BLaER1 treated with 17β-estradiol and CSF1 and Interleukin-3, amounts not matched to agents 10 nM and 100 nM (cell line): ENCODE results near the gene EXOC1.
A peak's percentile ranks its signal among the peaks of the same experiment; 100 is the strongest.

Experiments
- H3K27ac ChIP-seq, 11 experiments: shearing (Covaris generic); formaldehyde crosslinking; 2 replicates each; pipeline ENCODE4 v1.8.1; 2022
- H3K27me3 ChIP-seq, 11 experiments: shearing (Covaris generic); formaldehyde crosslinking; 2 replicates each; pipeline ENCODE4 v1.8.1; 2022
- H3K36me3 ChIP-seq, 11 experiments: shearing (Covaris generic); formaldehyde crosslinking; 2 replicates each; pipeline ENCODE4 v1.8.1; 2022
- H3K4me1 ChIP-seq, 10 experiments: shearing (Covaris generic); formaldehyde crosslinking; 2 replicates each; pipeline ENCODE4 v1.8.1; 2022
- H3K4me2 ChIP-seq, 11 experiments: shearing (Covaris generic); formaldehyde crosslinking; 2 replicates each; pipeline ENCODE4 v1.8.1; 2022
- H3K4me3 ChIP-seq, 10 experiments: shearing (Covaris generic); formaldehyde crosslinking; 2 replicates each; pipeline ENCODE4 v1.8.1; 2022
- H3K9ac ChIP-seq, 11 experiments: shearing (Covaris generic); formaldehyde crosslinking; 2 replicates each; pipeline ENCODE4 v1.8.1; 2022
- H3K9me3 ChIP-seq, 11 experiments: shearing (Covaris generic); formaldehyde crosslinking; replicated peaks in 1 of 11; 2 replicates each; pipeline ENCODE4 v1.8.1; 2022
- H4K20me1 ChIP-seq, 11 experiments: shearing (Covaris generic); formaldehyde crosslinking; 2 replicates each; pipeline ENCODE4 v1.8.1; 2022
- Cebpa-rat ChIP-seq, 11 experiments: shearing (Covaris generic); IDR thresholded peaks; 2 replicates each; pipeline ENCODE4 v1.8.1; 2022

EXOC1 gene

DNA sequence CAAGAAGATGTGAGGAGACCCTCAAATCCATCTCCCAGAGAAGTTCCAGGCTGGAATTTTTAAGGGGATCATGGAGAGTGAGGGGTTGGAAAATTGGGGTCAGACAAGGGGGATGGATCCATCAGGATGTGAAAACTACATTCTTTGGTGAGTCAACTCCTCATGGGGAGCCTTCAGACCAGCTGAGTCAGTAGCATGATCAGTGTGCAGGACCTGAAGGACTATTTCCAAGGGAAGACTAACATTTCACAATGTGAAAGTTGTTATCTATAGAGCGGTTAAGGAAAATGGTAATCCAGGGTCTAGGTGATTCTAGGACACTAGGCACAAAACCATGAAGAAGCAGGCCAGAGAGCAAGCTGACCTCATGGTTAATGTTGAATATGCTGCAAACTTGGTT, 56.7 kb downstream of the EXOC1 start:
- TF ChIP-seq Cebpa-rat (IDR thresholded peaks at IDR 0.05) = no peak
- H4K20me1 ChIP-seq = no peaks in the 10 kb centered on the region
- H3K27me3 ChIP-seq = no peaks in the 10 kb centered on the region

DNA sequence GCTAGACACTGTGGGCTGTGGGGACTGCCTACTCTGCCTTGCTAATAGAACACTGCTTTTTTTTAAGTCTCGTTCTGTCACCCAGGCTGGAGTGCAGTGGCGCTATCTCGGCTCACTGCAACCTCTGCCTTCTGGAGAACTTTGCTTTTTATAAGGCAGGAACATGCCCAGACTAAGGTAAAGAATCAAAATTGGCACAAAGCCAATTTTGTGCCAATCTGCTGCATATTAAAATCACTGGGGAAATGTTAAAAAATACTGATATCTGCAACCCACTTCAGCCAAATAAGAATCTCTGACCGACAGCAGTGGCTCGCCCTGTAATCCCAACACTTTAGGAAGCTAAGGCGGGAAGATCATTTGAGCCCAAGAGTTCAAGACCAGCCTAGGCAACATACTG, 58.8 kb downstream of the EXOC1 start:
- H3K9me3 ChIP-seq = 0 out of 22 replicates have a peak, but pooled peaks cover 0 to 5% (median 0%) of the 10 kb centered on the region in 11 experiments
- H3K4me3 ChIP-seq = no peak overlapping the region
- peaks cover 0 to 5% (median 0%) of the 10 kb centered on the region in 11 experiments; a peak in 2 of 22 replicates for H3K36me3 ChIP-seq
- no peak overlapping the region for H3K4me2 ChIP-seq
- H4K20me1 ChIP-seq = no peaks in the 10 kb centered on the region
- no peak overlapping the region for H3K9ac ChIP-seq
- H3K27ac ChIP-seq = no peak overlapping the region
- no peaks in the 10 kb centered on the region for H3K27me3 ChIP-seq
- H3K4me1 ChIP-seq = peaks cover 0 to 6% (median 0%) of the 10 kb centered on the region in 10 experiments; a peak in 1 of 20 replicates
- TF ChIP-seq Cebpa-rat (IDR thresholded peaks at IDR 0.05) = no peak

More for the DNA sequence above, 56.7 kb downstream of the EXOC1 start:
- peaks cover 0 to 14% (median 0%) of the 10 kb centered on the region in 11 experiments; a peak in 6 of 22 replicates for H3K9me3 ChIP-seq
- H3K4me3 ChIP-seq = no peak overlapping the region
- no peak overlapping the region for H3K27ac ChIP-seq
- H3K9ac ChIP-seq = no peak overlapping the region
- H3K4me2 ChIP-seq = no peak overlapping the region
- H3K4me1 ChIP-seq = peaks cover 0 to 15% (median 0%) of the 10 kb centered on the region in 10 experiments; a peak in 2 of 20 replicates
- peaks cover 4 to 23% (median 15%) of the 10 kb centered on the region in 11 experiments; a peak in 19 of 22 replicates for H3K36me3 ChIP-seq

DNA sequence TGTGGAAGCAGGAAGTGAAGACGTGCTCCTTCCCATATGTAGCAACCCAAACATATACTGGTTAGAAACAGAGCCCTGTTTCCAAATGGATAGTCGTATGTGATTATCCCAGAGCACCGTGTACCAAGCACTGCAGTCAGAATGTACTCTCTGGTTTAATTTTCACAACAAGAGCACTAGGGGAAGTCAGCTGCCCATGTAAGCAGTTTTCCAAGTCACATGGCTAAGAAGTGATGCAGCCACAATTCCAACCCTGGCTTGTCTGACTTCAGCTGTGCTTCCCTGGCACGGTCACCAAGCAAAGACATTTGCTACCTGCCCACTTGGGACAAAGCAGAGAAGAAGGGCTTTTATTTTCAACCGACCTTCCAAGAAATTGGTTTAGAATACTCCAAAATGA, 67.1 kb downstream of the EXOC1 start:
- H3K27ac ChIP-seq = peak overlapping the region in 3 of 11 experiments; percentile 52 to 76 (median 71); a peak in 5 of 22 replicates
- no peaks in the 10 kb centered on the region for H3K27me3 ChIP-seq
- no peaks in the 10 kb centered on the region for H3K9me3 ChIP-seq
- no peak overlapping the region for H3K4me3 ChIP-seq
- peaks cover 0 to 24% (median 0%) of the 10 kb centered on the region in 10 experiments; a peak in 6 of 20 replicates for H3K4me1 ChIP-seq
- TF ChIP-seq Cebpa-rat (IDR thresholded peaks at IDR 0.05) = no peak
- H3K4me2 ChIP-seq = peak overlapping the region in 3 of 11 experiments; percentile 43 to 75 (median 63); a peak in 6 of 22 replicates
- H3K9ac ChIP-seq = peak overlapping the region in 1 of 11 experiments; percentile 55; a peak in 1 of 22 replicates
- H3K36me3 ChIP-seq = no peaks in the 10 kb centered on the region
- no peaks in the 10 kb centered on the region for H4K20me1 ChIP-seq

DNA sequence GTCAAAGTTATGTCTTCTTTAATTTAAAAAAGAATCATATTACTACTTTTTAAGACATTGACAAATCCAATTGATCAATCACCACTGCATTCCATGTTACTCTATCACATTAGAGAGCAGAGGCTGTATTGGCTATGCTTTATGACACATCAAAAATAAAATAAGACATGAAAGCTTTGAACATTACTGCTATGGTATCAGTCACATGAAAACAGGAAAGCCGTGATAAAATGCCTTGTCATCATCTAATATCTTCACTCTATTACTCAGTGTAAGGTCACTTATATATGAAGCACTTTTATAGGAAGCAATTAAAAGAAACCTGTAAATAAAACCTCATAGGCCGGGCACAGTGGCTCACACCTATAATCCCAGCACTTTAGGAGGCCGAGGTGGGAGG, 67.6 kb downstream of the EXOC1 start:
- Histone ChIP-seq H3K4me3 (no peak overlapping the region), H3K4me2 (peak overlapping the region in 3 of 11 experiments; percentile 43 to 75 (median 63); a peak in 6 of 22 replicates), H4K20me1 (no peaks in the 10 kb centered on the region), H3K9ac (0 out of 22 replicates have a peak overlapping the region, but pooled peaks of 1 of the 11 experiments have one; percentile 20), H3K27me3 (no peaks in the 10 kb centered on the region), H3K4me1 (peaks cover 0 to 24% (median 0%) of the 10 kb centered on the region in 10 experiments; a peak in 6 of 20 replicates), H3K9me3 (no peaks in the 10 kb centered on the region), H3K36me3 (no peaks in the 10 kb centered on the region), H3K27ac (peak overlapping the region in 3 of 11 experiments; percentile 52 to 76 (median 71); a peak in 5 of 22 replicates)
- TF ChIP-seq Cebpa-rat (IDR thresholded peaks at IDR 0.05) = no peak

DNA sequence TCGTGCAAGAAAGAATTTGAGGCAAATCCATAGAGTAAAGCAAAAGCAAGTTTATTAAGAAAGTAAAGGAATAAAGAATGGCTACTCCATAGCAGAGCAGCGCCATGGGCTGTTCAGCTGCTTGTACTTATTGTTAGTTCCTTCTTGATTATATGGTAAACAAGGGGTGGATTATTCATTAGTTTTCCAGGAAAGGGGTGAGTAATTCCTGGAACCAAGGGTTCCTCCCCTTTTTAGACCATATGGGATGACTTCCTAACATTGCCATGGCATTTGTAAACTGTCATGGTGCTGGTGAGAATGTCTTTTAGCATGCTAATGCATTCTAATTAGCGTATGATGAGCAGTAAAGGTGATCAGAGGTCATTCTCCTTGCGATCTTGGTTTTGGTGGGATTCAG, 71.8 kb downstream of the EXOC1 start:
- H3K9ac ChIP-seq = no peak overlapping the region
- H3K4me1 ChIP-seq = peaks cover 0 to 34% (median 0%) of the 10 kb centered on the region in 10 experiments; a peak in 6 of 20 replicates
- H3K27me3 ChIP-seq = no peaks in the 10 kb centered on the region
- no peaks in the 10 kb centered on the region for H3K36me3 ChIP-seq
- TF ChIP-seq Cebpa-rat (IDR thresholded peaks at IDR 0.05) = no peak
- H3K4me2 ChIP-seq = no peak overlapping the region
- H3K4me3 ChIP-seq = no peak overlapping the region
- no peaks in the 10 kb centered on the region for H4K20me1 ChIP-seq
- 0 out of 22 replicates have a peak, but pooled peaks cover 0 to 3% (median 0%) of the 10 kb centered on the region in 11 experiments for H3K9me3 ChIP-seq
- no peak overlapping the region for H3K27ac ChIP-seq

DNA sequence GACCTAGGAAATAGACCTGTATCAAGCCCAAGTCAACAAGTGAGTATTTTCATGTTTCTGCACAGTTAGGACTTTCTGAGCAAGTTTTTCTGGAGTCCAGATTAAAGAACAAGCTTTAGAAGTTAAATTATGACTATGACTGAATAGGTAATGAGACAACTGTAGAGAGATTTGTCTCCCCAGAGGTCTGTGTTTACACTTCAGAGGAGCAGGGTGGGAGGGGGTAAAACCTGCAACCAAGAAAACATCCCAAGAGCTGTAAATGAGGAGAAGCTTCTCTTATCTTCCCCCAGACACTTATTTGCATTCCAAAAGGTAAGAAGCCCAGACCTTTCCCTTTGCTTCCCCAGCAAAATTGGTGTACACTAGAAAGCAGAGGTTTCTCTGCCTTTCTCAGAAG, 73.2 kb downstream of the EXOC1 start:
- TF ChIP-seq Cebpa-rat (IDR thresholded peaks at IDR 0.05) = no peak
- H3K27me3 ChIP-seq = no peaks in the 10 kb centered on the region
- no peaks in the 10 kb centered on the region for H4K20me1 ChIP-seq
- no peak overlapping the region for H3K27ac ChIP-seq
- no peak overlapping the region for H3K9ac ChIP-seq
- no peak overlapping the region for H3K4me2 ChIP-seq
- no peak overlapping the region for H3K4me3 ChIP-seq
- 0 out of 22 replicates have a peak, but pooled peaks cover 0 to 3% (median 0%) of the 10 kb centered on the region in 11 experiments for H3K9me3 ChIP-seq
- H3K4me1 ChIP-seq = peaks cover 0 to 34% (median 0%) of the 10 kb centered on the region in 10 experiments; a peak in 4 of 20 replicates
- no peaks in the 10 kb centered on the region for H3K36me3 ChIP-seq

DNA sequence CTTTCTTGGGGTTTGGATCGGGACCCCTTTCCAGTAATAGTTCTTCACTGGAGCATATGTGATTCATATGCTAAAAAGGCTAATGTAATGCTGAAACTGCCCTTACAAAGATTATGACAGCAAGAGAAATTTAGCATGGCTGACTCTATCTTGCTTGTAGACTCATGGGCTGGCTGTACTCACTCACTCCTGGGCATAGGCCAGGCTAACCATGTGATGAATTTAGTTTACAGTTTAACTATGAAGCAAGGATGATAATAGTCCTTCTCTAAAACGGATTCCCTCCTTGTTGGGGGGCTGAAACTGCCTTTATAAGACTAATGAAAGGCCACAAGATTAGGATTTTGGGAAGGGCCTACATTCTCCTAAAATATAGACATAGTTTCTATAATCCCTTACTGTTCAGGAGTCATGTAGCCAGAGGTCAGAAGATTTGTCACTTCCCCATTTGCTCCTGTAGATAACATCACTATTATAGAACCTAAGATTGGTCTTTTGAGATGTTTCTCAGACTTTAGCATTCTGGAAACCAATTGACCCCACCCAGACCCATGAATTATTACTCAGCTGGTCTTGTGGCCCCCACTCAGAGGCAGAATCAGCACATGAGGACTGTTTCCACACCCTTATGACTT, 74.5 kb downstream of the EXOC1 start:
- Histone ChIP-seq H3K27ac (peak overlapping the region in 1 of 11 experiments; percentile 31; a peak in 1 of 22 replicates), H3K4me1 (peaks cover 0 to 37% (median 0%) of the 10 kb centered on the region in 10 experiments; a peak in 4 of 20 replicates), H3K36me3 (no peaks in the 10 kb centered on the region), H4K20me1 (no peaks in the 10 kb centered on the region), H3K4me2 (peak overlapping the region in 2 of 11 experiments; percentile 17 to 27; a peak in 1 of 22 replicates), H3K9ac (no peak overlapping the region), H3K9me3 (0 out of 22 replicates have a peak, but pooled peaks cover 0 to 3% (median 0%) of the 10 kb centered on the region in 11 experiments), H3K27me3 (no peaks in the 10 kb centered on the region), H3K4me3 (no peak overlapping the region)
- no peak for TF ChIP-seq Cebpa-rat (IDR thresholded peaks at IDR 0.05)

DNA sequence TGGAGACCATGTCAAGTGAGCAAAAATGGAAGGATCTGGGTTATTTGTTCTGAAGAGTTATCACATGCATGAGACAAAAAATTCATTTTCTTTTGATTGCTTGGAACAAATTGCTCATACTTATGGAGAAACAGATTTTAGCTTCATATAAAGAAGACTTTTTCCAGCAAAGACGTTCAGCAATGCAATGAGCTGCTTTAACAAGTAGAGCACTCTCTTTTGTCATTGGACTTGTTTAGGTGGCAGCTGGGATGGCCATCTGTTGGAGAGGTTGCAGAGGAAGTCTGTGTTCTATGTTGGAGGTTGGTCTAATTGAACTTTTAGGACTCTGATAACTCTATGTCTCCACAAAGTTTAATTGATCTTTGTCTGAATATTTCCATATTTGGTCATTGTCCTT, 75.4 kb downstream of the EXOC1 start:
- Histone ChIP-seq H3K27me3 (no peaks in the 10 kb centered on the region), H3K9me3 (0 out of 22 replicates have a peak, but pooled peaks cover 0 to 3% (median 0%) of the 10 kb centered on the region in 11 experiments), H3K9ac (no peak overlapping the region), H3K4me1 (peaks cover 0 to 37% (median 0%) of the 10 kb centered on the region in 10 experiments; a peak in 4 of 20 replicates), H4K20me1 (no peaks in the 10 kb centered on the region), H3K4me2 (peak overlapping the region in 3 of 11 experiments; percentile 25 to 47 (median 27); a peak in 4 of 22 replicates), H3K27ac (no peak overlapping the region), H3K4me3 (no peak overlapping the region), H3K36me3 (no peaks in the 10 kb centered on the region)
- TF ChIP-seq Cebpa-rat (IDR thresholded peaks at IDR 0.05) = no peak

DNA sequence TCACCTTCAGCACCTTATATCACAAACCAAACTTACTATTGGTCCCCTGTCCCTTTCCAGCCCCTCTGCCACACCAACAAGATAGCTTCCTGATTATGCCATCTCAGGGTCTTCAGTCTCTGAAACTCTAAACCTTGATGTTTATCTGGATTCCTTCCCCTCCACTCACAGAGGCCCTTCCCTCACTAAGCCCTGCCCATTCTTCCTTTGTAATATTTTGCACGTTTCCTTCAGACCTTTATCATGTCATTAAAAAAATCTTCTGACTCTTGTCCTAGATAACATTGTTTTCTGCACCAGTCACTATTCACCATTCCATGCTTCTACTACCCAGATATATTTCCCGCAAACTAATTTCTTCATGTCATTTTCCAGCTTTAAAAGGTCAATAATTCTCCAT, 77.6 kb downstream of the EXOC1 start:
- H3K9ac ChIP-seq = no peak overlapping the region; a peak in 1 of 22 replicates
- H3K4me3 ChIP-seq = no peak overlapping the region

More for the DNA sequence above, 77.6 kb downstream of the EXOC1 start:
- Histone ChIP-seq H3K36me3 (0 out of 22 replicates have a peak, but pooled peaks cover 0 to 3% (median 0%) of the 10 kb centered on the region in 11 experiments), H3K4me1 (peaks cover 0 to 37% (median 0%) of the 10 kb centered on the region in 10 experiments; a peak in 4 of 20 replicates), H3K27ac (peak overlapping the region in 1 of 11 experiments; percentile 46; a peak in 1 of 22 replicates), H3K4me2 (peak overlapping the region in 1 of 11 experiments; percentile 50; a peak in 2 of 22 replicates), H3K9me3 (peaks cover 0 to 11% (median 3%) of the 10 kb centered on the region in 11 experiments; a peak in 12 of 22 replicates), H4K20me1 (no peaks in the 10 kb centered on the region), H3K27me3 (no peaks in the 10 kb centered on the region)
- TF ChIP-seq Cebpa-rat (IDR thresholded peaks at IDR 0.05) = no peak
